ENCODE results near the gene LRRC39. TPM values are rescaled to one million over a fixed set of nuclear protein-coding genes. Genes with fewer than 3 reads are reported as not detected.

Gene LRRC39
- total RNA-seq, 1 experiment from 2014 or later, result 0.42 TPM

- Mint-ChIP-seq H3K4me1 (ENCODE audit: low read depth, unreplicated experiment) (no peaks in the 10 kb centered on the region), H3K27me3 (ENCODE audit: unreplicated experiment) (no peaks in the 10 kb centered on the region), H3K27ac (ENCODE audit: unreplicated experiment) (no peak overlapping the region), H3K4me3 (ENCODE audit: low read depth, unreplicated experiment) (no peak overlapping the region), H3K36me3 (ENCODE audit: insufficient read depth, unreplicated experiment) (peaks cover 14% of the 10 kb centered on the region), H3K9me3 (ENCODE audit: low read depth, unreplicated experiment) (no peaks in the 10 kb centered on the region)
- BruUV-seq (replicated peaks), result no TSS peak
- CTCF ChIA-PET, result no interaction called here
- intact Hi-C loops (cut with micrococcal nuclease; ENCODE audit: unreplicated experiment), result no loop called here
- TF ChIP-seq CTCF (IDR thresholded peaks at IDR 0.05; ENCODE audit: unreplicated experiment), result no peak
- DNase-seq, result no peak
These were observed 62.5 kb downstream of the LRRC39 start for GRCh38 chr1:100115524-100115923.

- no peak overlapping the region for H3K4me3 Mint-ChIP-seq (ENCODE audit: low read depth, unreplicated experiment)
- CTCF ChIA-PET, result no interaction called here
- no TSS peak for BruUV-seq (replicated peaks)
- TF ChIP-seq CTCF (IDR thresholded peaks at IDR 0.05; ENCODE audit: unreplicated experiment), result no peak
- H3K36me3 Mint-ChIP-seq (ENCODE audit: insufficient read depth, unreplicated experiment), result peaks cover 5% of the 10 kb centered on the region
- DNase-seq, result no peak
- intact Hi-C loops (cut with micrococcal nuclease; ENCODE audit: unreplicated experiment), result no loop called here
- H3K27me3 Mint-ChIP-seq (ENCODE audit: unreplicated experiment), result no peaks in the 10 kb centered on the region
- no peak overlapping the region for H3K27ac Mint-ChIP-seq (ENCODE audit: unreplicated experiment)
- H3K4me1 Mint-ChIP-seq (ENCODE audit: low read depth, unreplicated experiment), result no peaks in the 10 kb centered on the region
- no peaks in the 10 kb centered on the region for H3K9me3 Mint-ChIP-seq (ENCODE audit: low read depth, unreplicated experiment)
These were observed 68.4 kb downstream of the LRRC39 start for GRCh38 chr1:100109554-100110066.

GRCh38 chr1:100107696-100108095 is 70.4 kb downstream of the LRRC39 start:
- no peaks in the 10 kb centered on the region for H3K4me1 Mint-ChIP-seq (ENCODE audit: low read depth, unreplicated experiment)
- H3K27me3 Mint-ChIP-seq (ENCODE audit: unreplicated experiment), result no peaks in the 10 kb centered on the region
- H3K4me3 Mint-ChIP-seq (ENCODE audit: low read depth, unreplicated experiment), result no peak overlapping the region
- TF ChIP-seq CTCF (IDR thresholded peaks at IDR 0.05; ENCODE audit: unreplicated experiment), result no peak
- BruUV-seq (replicated peaks), result no TSS peak
- H3K36me3 Mint-ChIP-seq (ENCODE audit: insufficient read depth, unreplicated experiment), result peaks cover 5% of the 10 kb centered on the region
- intact Hi-C loops (cut with micrococcal nuclease; ENCODE audit: unreplicated experiment), result no loop called here
- DNase-seq, result no peak
- no peak overlapping the region for H3K27ac Mint-ChIP-seq (ENCODE audit: unreplicated experiment)
- CTCF ChIA-PET, result no interaction called here
- no peaks in the 10 kb centered on the region for H3K9me3 Mint-ChIP-seq (ENCODE audit: low read depth, unreplicated experiment)

GRCh38 chr1:100101564-100101963 is 76.5 kb downstream of the LRRC39 start:
- BruUV-seq (replicated peaks), result no TSS peak
- H3K4me1 Mint-ChIP-seq (ENCODE audit: low read depth, unreplicated experiment), result no peaks in the 10 kb centered on the region
- TF ChIP-seq CTCF (IDR thresholded peaks at IDR 0.05; ENCODE audit: unreplicated experiment), result no peak
- no peak overlapping the region for H3K27ac Mint-ChIP-seq (ENCODE audit: unreplicated experiment)
- no peak overlapping the region for H3K4me3 Mint-ChIP-seq (ENCODE audit: low read depth, unreplicated experiment)
- intact Hi-C loops (cut with micrococcal nuclease; ENCODE audit: unreplicated experiment), result no loop called here
- H3K27me3 Mint-ChIP-seq (ENCODE audit: unreplicated experiment), result no peaks in the 10 kb centered on the region
- H3K9me3 Mint-ChIP-seq (ENCODE audit: low read depth, unreplicated experiment), result no peaks in the 10 kb centered on the region
- CTCF ChIA-PET, result no interaction called here
- DNase-seq, result no peak
- H3K36me3 Mint-ChIP-seq (ENCODE audit: insufficient read depth, unreplicated experiment), result peaks cover 2% of the 10 kb centered on the region
